HepG2 (cell line): ENCODE data around the gene LINGO3. TPM values are rescaled to one million over a fixed set of nuclear protein-coding genes. Genes with fewer than 3 reads are reported as not detected.

ENCODE experiments used
- ADNP ChIP-seq: sonication (generic); formaldehyde crosslinking; IDR thresholded peaks from 2 replicates; pipeline ENCODE4 v1.4.0; 2020; ENCODE audit warnings: missing genetic modification reagents
- FOXA1 ChIP-seq, 2 experiments: fragments of 450-650 bp in 1 of 2; sonication (generic) in 1 of 2; formaldehyde crosslinking in 1 of 2; IDR thresholded peaks; 2 replicates each; pipeline versions ENCODE4 v1.4.0 to v1.6.1; 2016 to 2020; ENCODE audit warnings: missing genetic modification reagents in 1 of 2
- FOXA3 ChIP-seq: IDR thresholded peaks from 2 replicates; pipeline ENCODE4 v1.6.1; 2016; ENCODE audit warnings: missing genetic modification reagents, missing compliant biosample characterization
- FOXO1 ChIP-seq: sonication (generic); formaldehyde crosslinking; IDR thresholded peaks from 2 replicates; pipeline ENCODE4 v1.4.0; 2020; ENCODE audit warnings: missing genetic modification reagents
- HNF4G ChIP-seq, 2 experiments: sonication (generic) in 1 of 2; formaldehyde crosslinking in 1 of 2; IDR thresholded peaks; 2 replicates each; pipeline versions ENCODE4 v1.4.0 to v1.6.1; 2011 to 2020; ENCODE audit warnings: borderline replicate concordance in 2 of 2, low read depth in 2 of 2, mild to moderate bottlenecking in 2 of 2, low read length in 1 of 2, missing genetic modification reagents in 1 of 2, moderate library complexity in 1 of 2
- KAT8 ChIP-seq: IDR thresholded peaks from 2 replicates; pipeline ENCODE4 v1.6.1; 2016; ENCODE audit warnings: missing genetic modification reagents, missing compliant biosample characterization
- KDM6A ChIP-seq: IDR thresholded peaks from 2 replicates; pipeline ENCODE4 v1.6.1; 2016; ENCODE audit warnings: low read depth
- MXD4 ChIP-seq: IDR thresholded peaks from 2 replicates; pipeline ENCODE4 v1.6.1; 2016; ENCODE audit warnings: mild to moderate bottlenecking, missing biosample characterization, missing genetic modification reagents
- NFIC ChIP-seq: IDR thresholded peaks from 2 replicates; pipeline ENCODE4 v1.6.1; 2012; ENCODE audit warnings: mild to moderate bottlenecking, low read length, inconsistent platforms
- RFX1 ChIP-seq: fragments of 450-650 bp; IDR thresholded peaks from 2 replicates; pipeline ENCODE4 v1.6.1; 2017
- SRSF1 ChIP-seq: fragments of 200-400 bp; formaldehyde crosslinking; optimal IDR thresholded peaks from 2 replicates; pipeline ENCODE3; 2017; ENCODE audit warnings: mild to moderate bottlenecking, low read depth, low read length, moderate library complexity
- TBX3 ChIP-seq: fragments of 450-650 bp; IDR thresholded peaks from 2 replicates; pipeline ENCODE4 v1.6.1; 2017; ENCODE audit warnings: antibody characterized with exemption, mild to moderate bottlenecking, inconsistent platforms, borderline replicate concordance
- ZEB1 ChIP-seq: IDR thresholded peaks from 2 replicates; pipeline ENCODE4 v1.6.1; 2012; ENCODE audit warnings: mild to moderate bottlenecking, low read depth, inconsistent platforms; ENCODE audit not compliant: insufficient replicate concordance
- ZNF274 ChIP-seq: sonication (generic); formaldehyde crosslinking; IDR thresholded peaks from 2 replicates; pipeline ENCODE4 v1.5.1; 2020; ENCODE audit warnings: mild to moderate bottlenecking, missing genetic modification reagents
- ZNF382 ChIP-seq: sonication (generic); formaldehyde crosslinking; IDR thresholded peaks from 2 replicates; pipeline ENCODE4 v1.5.0; 2020; ENCODE audit warnings: missing genetic modification reagents, mild to moderate bottlenecking, borderline replicate concordance
- ZNF496 ChIP-seq: sonication (generic); formaldehyde crosslinking; IDR thresholded peaks from 2 replicates; pipeline ENCODE4 v1.8.1; 2023; ENCODE audit warnings: mild to moderate bottlenecking, moderate library complexity, missing genetic modification reagents; ENCODE audit not compliant: insufficient replicate concordance
- ZNF619 ChIP-seq: sonication (generic); formaldehyde crosslinking; IDR thresholded peaks from 2 replicates; pipeline ENCODE4 v1.4.0; 2020; ENCODE audit warnings: mild to moderate bottlenecking, missing genetic modification reagents
- ZNF7 ChIP-seq: IDR thresholded peaks from 2 replicates; pipeline ENCODE4 v1.6.1; 2016; ENCODE audit warnings: missing biosample characterization, missing genetic modification reagents
- ZNF766 ChIP-seq: sonication (generic); formaldehyde crosslinking; IDR thresholded peaks from 2 replicates; pipeline ENCODE4 v1.5.0; 2020; ENCODE audit warnings: missing genetic modification reagents, borderline replicate concordance
- polyA plus RNA-seq, 8 experiments: library from polyadenylated mRNA; depleted of rRNA in 3 of 8; stranded (reverse) in 7 of 8; unstranded in 1 of 8; fragments of >200 nt; fragmentation: Illumina TruSeq in 4 of 8; extraction: Trizol in 4 of 8; gene quantifications; 2 replicates each; pipeline versions ENCODE4 v1.2.1 to v1.2.3, GENCODE V29; 2011 to 2016; ENCODE audit warnings: low read depth in 4 of 8, missing spikeins in 1 of 8, mixed read lengths in 1 of 8; ENCODE audit not compliant: insufficient read depth in 1 of 8
- total RNA-seq, 5 experiments: library from RNA; depleted of rRNA; stranded (reverse); fragments of >200 nt; fragmentation: Illumina TruSeq; extraction: Trizol; gene quantifications; 2 replicates each; pipeline ENCODE4 v1.2.3, GENCODE V29; 2016; ENCODE audit warnings: low read depth in 1 of 5
- TF ChIP-seq, protein P1 (sequence below), 2 experiments: IDR thresholded peaks; 2 replicates each; pipeline ENCODE4 v1.6.1; 2011 to 2012; ENCODE audit warnings: low read length in 2 of 2, borderline replicate concordance in 1 of 2, low read depth in 1 of 2, mild to moderate bottlenecking in 1 of 2, moderate library complexity in 1 of 2
- TF ChIP-seq, protein P2 (sequence below): sonication (generic); formaldehyde crosslinking; IDR thresholded peaks from 2 replicates; pipeline ENCODE4 v1.9.0; 2021; ENCODE audit warnings: missing genetic modification reagents, borderline replicate concordance
- TF ChIP-seq, protein P3 (sequence below): sonication (generic); formaldehyde crosslinking; IDR thresholded peaks from 2 replicates; pipeline ENCODE4 v1.5.1; 2020; ENCODE audit warnings: missing genetic modification reagents, mild to moderate bottlenecking, borderline replicate concordance

The LINGO3 gene
- total and polyA plus RNA-seq, 2 of the 13 experiments (the other 11 are each of a cell fraction or from before 2014, with no cell fraction given): not detected

DNA sequence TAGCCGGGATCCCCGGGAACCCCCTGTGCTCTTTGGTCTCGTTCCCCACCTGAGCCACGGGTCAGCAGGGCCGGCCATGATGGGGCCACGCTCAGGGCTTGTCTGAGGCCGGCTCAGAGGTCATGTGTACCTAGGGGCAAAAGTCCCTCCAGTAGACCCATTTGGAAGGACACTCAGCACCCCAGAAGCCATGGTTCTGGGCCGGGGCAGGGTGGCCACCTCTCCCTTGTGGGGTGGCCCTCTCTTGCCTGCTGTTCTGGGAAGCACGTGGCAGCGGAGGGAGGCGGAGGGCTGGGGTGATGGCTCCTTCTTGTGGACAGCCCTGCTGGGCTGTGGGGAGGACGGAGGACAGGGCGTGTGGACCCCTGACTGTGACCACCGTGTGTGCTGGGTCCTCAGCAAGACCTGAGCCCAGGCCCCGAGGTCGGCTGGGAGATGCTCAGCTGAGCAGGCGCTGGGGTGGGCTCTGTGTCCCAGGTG, 19.6 kb downstream of the LINGO3 start (continued):
- TF ChIP-seq, protein P1, sequence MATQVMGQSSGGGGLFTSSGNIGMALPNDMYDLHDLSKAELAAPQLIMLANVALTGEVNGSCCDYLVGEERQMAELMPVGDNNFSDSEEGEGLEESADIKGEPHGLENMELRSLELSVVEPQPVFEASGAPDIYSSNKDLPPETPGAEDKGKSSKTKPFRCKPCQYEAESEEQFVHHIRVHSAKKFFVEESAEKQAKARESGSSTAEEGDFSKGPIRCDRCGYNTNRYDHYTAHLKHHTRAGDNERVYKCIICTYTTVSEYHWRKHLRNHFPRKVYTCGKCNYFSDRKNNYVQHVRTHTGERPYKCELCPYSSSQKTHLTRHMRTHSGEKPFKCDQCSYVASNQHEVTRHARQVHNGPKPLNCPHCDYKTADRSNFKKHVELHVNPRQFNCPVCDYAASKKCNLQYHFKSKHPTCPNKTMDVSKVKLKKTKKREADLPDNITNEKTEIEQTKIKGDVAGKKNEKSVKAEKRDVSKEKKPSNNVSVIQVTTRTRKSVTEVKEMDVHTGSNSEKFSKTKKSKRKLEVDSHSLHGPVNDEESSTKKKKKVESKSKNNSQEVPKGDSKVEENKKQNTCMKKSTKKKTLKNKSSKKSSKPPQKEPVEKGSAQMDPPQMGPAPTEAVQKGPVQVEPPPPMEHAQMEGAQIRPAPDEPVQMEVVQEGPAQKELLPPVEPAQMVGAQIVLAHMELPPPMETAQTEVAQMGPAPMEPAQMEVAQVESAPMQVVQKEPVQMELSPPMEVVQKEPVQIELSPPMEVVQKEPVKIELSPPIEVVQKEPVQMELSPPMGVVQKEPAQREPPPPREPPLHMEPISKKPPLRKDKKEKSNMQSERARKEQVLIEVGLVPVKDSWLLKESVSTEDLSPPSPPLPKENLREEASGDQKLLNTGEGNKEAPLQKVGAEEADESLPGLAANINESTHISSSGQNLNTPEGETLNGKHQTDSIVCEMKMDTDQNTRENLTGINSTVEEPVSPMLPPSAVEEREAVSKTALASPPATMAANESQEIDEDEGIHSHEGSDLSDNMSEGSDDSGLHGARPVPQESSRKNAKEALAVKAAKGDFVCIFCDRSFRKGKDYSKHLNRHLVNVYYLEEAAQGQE (IDR thresholded peaks at IDR 0.05; ENCODE audit: borderline replicate concordance in 1 of 2, low read depth in 1 of 2, low read length in 2 of 2): no peak
- no peak for TF ChIP-seq FOXA1 (IDR thresholded peaks at IDR 0.05)
- TF ChIP-seq FOXA1 (CRISPR knock-in tag; IDR thresholded peaks at IDR 0.05): peak; percentile 34; the same call in 1 of the 2 replicates
- TF ChIP-seq HNF4G (IDR thresholded peaks at IDR 0.05; ENCODE audit: borderline replicate concordance, low read depth, low read length): peak; percentile 49
- TF ChIP-seq HNF4G (CRISPR knock-in tag; IDR thresholded peaks at IDR 0.05; ENCODE audit: borderline replicate concordance, low read depth): peak; percentile 33; the same call in 1 of the 2 replicates
- 0 out of 2 replicates have a peak, but pooled peaks have one; percentile 22 for TF ChIP-seq KAT8
- peak; percentile 60; the same call in 1 of the 2 replicates for TF ChIP-seq KDM6A (CRISPR knock-in tag)
- no peak for TF ChIP-seq NFIC
- TF ChIP-seq, protein P2, sequence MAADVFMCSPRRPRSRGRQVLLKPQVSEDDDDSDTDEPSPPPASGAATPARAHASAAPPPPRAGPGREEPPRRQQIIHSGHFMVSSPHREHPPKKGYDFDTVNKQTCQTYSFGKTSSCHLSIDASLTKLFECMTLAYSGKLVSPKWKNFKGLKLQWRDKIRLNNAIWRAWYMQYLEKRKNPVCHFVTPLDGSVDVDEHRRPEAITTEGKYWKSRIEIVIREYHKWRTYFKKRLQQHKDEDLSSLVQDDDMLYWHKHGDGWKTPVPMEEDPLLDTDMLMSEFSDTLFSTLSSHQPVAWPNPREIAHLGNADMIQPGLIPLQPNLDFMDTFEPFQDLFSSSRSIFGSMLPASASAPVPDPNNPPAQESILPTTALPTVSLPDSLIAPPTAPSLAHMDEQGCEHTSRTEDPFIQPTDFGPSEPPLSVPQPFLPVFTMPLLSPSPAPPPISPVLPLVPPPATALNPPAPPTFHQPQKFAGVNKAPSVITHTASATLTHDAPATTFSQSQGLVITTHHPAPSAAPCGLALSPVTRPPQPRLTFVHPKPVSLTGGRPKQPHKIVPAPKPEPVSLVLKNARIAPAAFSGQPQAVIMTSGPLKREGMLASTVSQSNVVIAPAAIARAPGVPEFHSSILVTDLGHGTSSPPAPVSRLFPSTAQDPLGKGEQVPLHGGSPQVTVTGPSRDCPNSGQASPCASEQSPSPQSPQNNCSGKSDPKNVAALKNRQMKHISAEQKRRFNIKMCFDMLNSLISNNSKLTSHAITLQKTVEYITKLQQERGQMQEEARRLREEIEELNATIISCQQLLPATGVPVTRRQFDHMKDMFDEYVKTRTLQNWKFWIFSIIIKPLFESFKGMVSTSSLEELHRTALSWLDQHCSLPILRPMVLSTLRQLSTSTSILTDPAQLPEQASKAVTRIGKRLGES (CRISPR knock-in tag): no peak
- 0 out of 2 replicates have a peak, but pooled peaks have one; percentile 27 for TF ChIP-seq ZNF766 (CRISPR knock-in tag)
- TF ChIP-seq SRSF1: no peak
- TF ChIP-seq ZNF7 (CRISPR knock-in tag): no peak
- 0 out of 2 replicates have a peak, but pooled peaks have one; percentile 44 for TF ChIP-seq ZNF274 (CRISPR knock-in tag)
- TF ChIP-seq ZNF382 (CRISPR knock-in tag): no peak
- 0 out of 2 replicates have a peak, but pooled peaks have one; percentile 16 for TF ChIP-seq ZNF619 (CRISPR knock-in tag)
- no peak for TF ChIP-seq TBX3
- peak; percentile 10; the same call in 1 of the 2 replicates for TF ChIP-seq FOXO1 (CRISPR knock-in tag)
- TF ChIP-seq ADNP (CRISPR knock-in tag): no peak
- TF ChIP-seq MXD4 (CRISPR knock-in tag): 0 out of 2 replicates have a peak, but pooled peaks have one; percentile 38
- TF ChIP-seq FOXA3: peak; percentile 45
- no peak for TF ChIP-seq RFX1
- TF ChIP-seq, protein P3, sequence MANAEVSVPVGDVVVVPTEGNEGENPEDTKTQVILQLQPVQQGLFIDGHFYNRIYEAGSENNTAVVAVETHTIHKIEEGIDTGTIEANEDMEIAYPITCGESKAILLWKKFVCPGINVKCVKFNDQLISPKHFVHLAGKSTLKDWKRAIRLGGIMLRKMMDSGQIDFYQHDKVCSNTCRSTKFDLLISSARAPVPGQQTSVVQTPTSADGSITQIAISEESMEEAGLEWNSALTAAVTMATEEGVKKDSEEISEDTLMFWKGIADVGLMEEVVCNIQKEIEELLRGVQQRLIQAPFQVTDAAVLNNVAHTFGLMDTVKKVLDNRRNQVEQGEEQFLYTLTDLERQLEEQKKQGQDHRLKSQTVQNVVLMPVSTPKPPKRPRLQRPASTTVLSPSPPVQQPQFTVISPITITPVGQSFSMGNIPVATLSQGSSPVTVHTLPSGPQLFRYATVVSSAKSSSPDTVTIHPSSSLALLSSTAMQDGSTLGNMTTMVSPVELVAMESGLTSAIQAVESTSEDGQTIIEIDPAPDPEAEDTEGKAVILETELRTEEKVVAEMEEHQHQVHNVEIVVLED (CRISPR knock-in tag): no peak
- peak; percentile 34 for TF ChIP-seq ZEB1
- no peak for TF ChIP-seq ZNF496
